GM12878 (cell line): ENCODE data around the gene HOXD1. TPM values are rescaled to one million over a fixed set of nuclear protein-coding genes. Genes with fewer than 3 reads are reported as not detected.

Experiments used
- ATAC-seq: fragments of 200-7000 bp; cut with Tn5 transposase; 3 replicates; pipeline ENCODE4 v1.9.1; 2020; ENCODE audit warnings: mild to moderate bottlenecking, moderate library complexity
- BruUV-seq: library from RNA; stranded (reverse); fragments of 400-500 nt; replicated peaks from 2 replicates; lab custom pipeline; 2021; lab: Mats Ljungman, UMichigan
- CTCF ChIA-PET: fragments of 300-600 bp; sonication (Branson Sonifier 250); formaldehyde crosslinking; extraction: SDS; loops from one replicate; lab custom pipeline; 2021; ENCODE audit warnings: inconsistent platforms; lab: Yijun Ruan, JAX
- POLR2A ChIA-PET: fragments of 350-600 bp; formaldehyde crosslinking; extraction: SDS; loops from one replicate; lab custom pipeline; 2021; ENCODE audit warnings: inconsistent platforms; lab: Charles Lee
- RAD21 ChIA-PET: fragments of 300-600 bp; sonication (Branson Sonifier 250); formaldehyde crosslinking; loops from one replicate; lab custom pipeline; 2023; ENCODE audit warnings: antibody characterized with exemption; ENCODE audit not compliant: unreplicated experiment; lab: Charles Lee
- SMC1A ChIA-PET: fragments of 300-600 bp; sonication (Branson Sonifier 250); formaldehyde crosslinking; loops from one replicate; lab custom pipeline; 2023; ENCODE audit not compliant: unreplicated experiment, uncharacterized antibody; lab: Charles Lee
- DNase-seq: peaks from one replicate; pipeline ENCODE4 v3.0.0-alpha.2; 2011; ENCODE audit warnings: low read depth, low spot score
- FAIRE-seq: peaks from 3 replicates; lab custom pipeline; 2011; peaks lifted over from hg19 to GRCh38; lab: Jason Lieb, UNC
- H2AFZ ChIP-seq: 2 replicates; pipeline ENCODE4 v1.6.0; 2011; ENCODE audit warnings: low read depth, low read length, control low read depth; ENCODE audit not compliant: control insufficient read depth
- H3K27ac ChIP-seq: 2 replicates; pipeline ENCODE4 v1.5.1; 2011; ENCODE audit warnings: control low read depth; ENCODE audit not compliant: control insufficient read depth, insufficient read depth
- H3K27me3 ChIP-seq, 2 experiments: replicated peaks in 1 of 2; 2 replicates each; pipeline versions ENCODE4 v1.6.0 to v1.6.1; 2011; ENCODE audit warnings: low read length in 1 of 2; ENCODE audit not compliant: control insufficient read depth in 2 of 2, insufficient read depth in 2 of 2
- H3K36me3 ChIP-seq, 2 experiments: 2 replicates each; pipeline ENCODE4 v1.5.1; 2011; ENCODE audit warnings: low read length in 1 of 2; ENCODE audit not compliant: control insufficient read depth in 2 of 2, insufficient read depth in 2 of 2
- H3K4me1 ChIP-seq: 2 replicates; pipeline ENCODE4 v1.6.1; 2011; ENCODE audit warnings: mild to moderate bottlenecking, low read length, moderate library complexity, mixed read lengths; ENCODE audit not compliant: control insufficient read depth, insufficient read depth
- H3K4me2 ChIP-seq: 2 replicates; pipeline ENCODE4 v1.6.0; 2011; ENCODE audit warnings: control low read depth; ENCODE audit not compliant: control insufficient read depth, insufficient read depth
- H3K4me3 ChIP-seq: fragments of 200-600 bp; sonication (generic); 2 replicates; pipeline ENCODE4 v1.5.1; 2016
- H3K79me2 ChIP-seq: 2 replicates; pipeline ENCODE4 v1.6.0; 2011; ENCODE audit warnings: low read length; ENCODE audit not compliant: control insufficient read depth, insufficient read depth
- H3K9ac ChIP-seq: 2 replicates; pipeline ENCODE4 v1.8.0; 2011; ENCODE audit warnings: low read length, control low read depth, mixed read lengths; ENCODE audit not compliant: control insufficient read depth, insufficient read depth
- H3K9me3 ChIP-seq: replicated peaks from 3 replicates; pipeline ENCODE4 v1.5.1; 2011; ENCODE audit warnings: mild to moderate bottlenecking, low read length; ENCODE audit not compliant: control insufficient read depth, insufficient read depth
- H4K20me1 ChIP-seq: 2 replicates; pipeline ENCODE4 v1.6.0; 2011; ENCODE audit not compliant: control insufficient read depth, insufficient read depth
- ATF7 ChIP-seq: fragments of 450-650 bp; IDR thresholded peaks from 2 replicates; pipeline ENCODE4 v1.6.1; 2016; ENCODE audit warnings: low read depth, mild to moderate bottlenecking
- EZH2 ChIP-seq: IDR thresholded peaks from 2 replicates; pipeline ENCODE4 v1.6.1; 2012; ENCODE audit warnings: low read depth, mild to moderate bottlenecking, control low read depth, inconsistent platforms, low read length, borderline replicate concordance; ENCODE audit not compliant: control insufficient read depth
- POLR2AphosphoS2 ChIP-seq: IDR thresholded peaks from 2 replicates; pipeline ENCODE4 v1.6.1; 2011; ENCODE audit warnings: low read depth, mild to moderate bottlenecking, low read length, improper control_type of control experiment, moderate library complexity
- SUZ12 ChIP-seq: fragments of 200-600 bp; sonication (generic); IDR thresholded peaks from one replicate; pipeline ENCODE4 v1.6.1; 2018; ENCODE audit warnings: antibody characterized with exemption, mild to moderate bottlenecking; ENCODE audit not compliant: unreplicated experiment
- WGBS: methylation state at CpG from one replicate; pipeline ENCODE4 v1.1.6; 2016; ENCODE audit warnings: low lambda C conversion rate; ENCODE audit not compliant: insufficient replicate concordance, insufficient coverage; ENCODE audit errors: missing lambda C conversion rate; 5-methylcytosine and 5-hydroxymethylcytosine counted together
- in situ Hi-C: fragments of 300-500 bp; cut with MboI; formaldehyde crosslinking; loops from 9 replicates; pipeline ENCODE4 v1.14.3; 2018; ENCODE audit warnings: mixed read lengths
- intact Hi-C: fragments of 100-400 bp; cut with micrococcal nuclease; formaldehyde crosslinking; loops from one replicate; pipeline ENCODE4 v1.14.2; 2022; ENCODE audit not compliant: unreplicated experiment
- polyA plus RNA-seq, 11 experiments: library from polyadenylated mRNA; depleted of rRNA in 4 of 11; unstranded in 6 of 11; stranded (reverse) in 5 of 11; fragments of >200 nt; fragmentation: Nextera tagmentation in 4 of 11; fragmentation: Illumina TruSeq in 1 of 11; extraction: Ambion mirVana in 4 of 11; extraction: Trizol in 1 of 11; gene quantifications; 1 replicate in 1 of 11; 2 replicates in 10 of 11; pipeline versions ENCODE4 v1.2.1 to v1.2.3, GENCODE V29; 2011 to 2016; ENCODE audit warnings: inconsistent platforms in 2 of 11, missing spikeins in 2 of 11, low read depth in 1 of 11
- total RNA-seq, 4 experiments: library from RNA; depleted of rRNA in 3 of 4; stranded (reverse); fragments of >200 nt in 3 of 4; fragmentation: Illumina TruSeq in 1 of 4; extraction: Trizol in 1 of 4; gene quantifications; 2 replicates each; pipeline versions ENCODE4 v1.2.1 to v1.2.3, GENCODE V29; 2013 to 2021
- TF ChIP-seq, protein P1 (sequence below): IDR thresholded peaks from 2 replicates; pipeline ENCODE4 v1.6.1; 2012; ENCODE audit warnings: low read depth, low read length, improper control_type of control experiment

HOXD1 gene
- total and polyA plus RNA-seq, 10 of the 15 experiments (the other 5 are each of a cell fraction or from before 2014, with no cell fraction given): not detected

GRCh38 chr2:176164611-176165369 is 23.7 kb upstream of the HOXD1 start:
- TF ChIP-seq, protein P1, sequence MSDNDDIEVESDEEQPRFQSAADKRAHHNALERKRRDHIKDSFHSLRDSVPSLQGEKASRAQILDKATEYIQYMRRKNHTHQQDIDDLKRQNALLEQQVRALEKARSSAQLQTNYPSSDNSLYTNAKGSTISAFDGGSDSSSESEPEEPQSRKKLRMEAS: no peak
- TF ChIP-seq SUZ12 (peak; percentile 83), EZH2 (0 out of 2 replicates have a peak, but pooled peaks have one; percentile 60), ATF7 (no peak), POLR2AphosphoS2 (no peak)
- TF ChIP-seq, all 136 proteins: peak for 2
- RAD21 ChIA-PET: no interaction called here
- H2AFZ ChIP-seq: no peak overlapping the region

More at GRCh38 chr2:176164611-176165369, 23.7 kb upstream of the HOXD1 start:
- ChIA-PET SMC1A (no interaction called here), POLR2A (no interaction called here), CTCF (no interaction called here)
- H3K79me2 ChIP-seq: no peaks in the 10 kb centered on the region
- H3K36me3 ChIP-seq: no peaks in the 10 kb centered on the region; a peak in 1 of 4 replicates
- BruUV-seq: no TSS peak
- H4K20me1 ChIP-seq: no peaks in the 10 kb centered on the region
- no peak for ATAC-seq
- no peak overlapping the region for H3K4me2 ChIP-seq
- no peak overlapping the region for H3K9ac ChIP-seq
- H3K4me3 ChIP-seq: no peak overlapping the region
- 54% methylated on average over 52 of the region's 52 CpGs for WGBS
- intact Hi-C loops: no loop called here
- H3K27ac ChIP-seq: no peak overlapping the region
- FAIRE-seq: no peak
- H3K27me3 ChIP-seq: peaks cover 18 to 23% of the 10 kb centered on the region in 2 experiments
- peaks cover 2% of the 10 kb centered on the region; the same call in 2 of the 3 replicates for H3K9me3 ChIP-seq
- DNase-seq: no peak
- no peaks in the 10 kb centered on the region for H3K4me1 ChIP-seq
- in situ Hi-C loops: no loop called here
